GM13977 (cell line): ENCODE data around the gene OR6S1.
"Not testable (repeated sequence)": the region's sequence is repeated elsewhere in the genome, so short reads cannot be mapped to it uniquely, and the experiment has no call there.

Source experiments
- DNase-seq: peaks from one replicate; pipeline ENCODE4 v3.0.0; 2012; ENCODE audit warnings: low spot score
- in situ Hi-C: fragments of 300-500 bp; cut with MboI; formaldehyde crosslinking; loops from one replicate; pipeline ENCODE4 v1.12.0; 2022; ENCODE audit warnings: low sequenced_read_pairs, low pct_unique_long_range_greater_than_20kb, mixed read lengths, inconsistent platforms; ENCODE audit not compliant: unreplicated experiment
- TF ChIP-seq, protein P1 (sequence below): IDR thresholded peaks from 2 replicates; pipeline ENCODE4 v1.5.1; 2012; ENCODE audit warnings: mild to moderate bottlenecking, control low read depth; ENCODE audit not compliant: insufficient read depth; ENCODE audit errors: extremely low read depth, missing control alignments

OR6S1 gene

DNA sequence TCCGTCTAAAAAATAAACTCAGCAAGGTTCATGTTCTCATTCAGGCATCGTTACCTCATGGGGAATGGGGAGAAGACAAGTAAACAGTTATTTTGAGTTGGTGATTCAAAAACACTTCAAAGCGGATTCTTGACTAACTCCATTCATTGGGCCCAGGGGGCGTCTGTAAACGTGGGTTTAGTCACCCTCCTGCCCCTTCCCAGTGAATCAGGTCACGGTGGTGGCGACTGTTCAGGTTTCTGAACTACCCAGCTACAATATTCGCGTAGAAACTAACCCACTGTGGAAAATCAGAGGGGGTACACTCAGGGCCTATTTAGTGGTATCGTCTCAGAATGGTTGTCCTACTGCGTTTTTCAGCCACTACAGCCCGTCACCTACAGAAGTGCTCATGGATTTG, 15.2 kb downstream of the OR6S1 start:
- no peak for DNase-seq
- in situ Hi-C loops, result no loop called here
- TF ChIP-seq, protein P1, sequence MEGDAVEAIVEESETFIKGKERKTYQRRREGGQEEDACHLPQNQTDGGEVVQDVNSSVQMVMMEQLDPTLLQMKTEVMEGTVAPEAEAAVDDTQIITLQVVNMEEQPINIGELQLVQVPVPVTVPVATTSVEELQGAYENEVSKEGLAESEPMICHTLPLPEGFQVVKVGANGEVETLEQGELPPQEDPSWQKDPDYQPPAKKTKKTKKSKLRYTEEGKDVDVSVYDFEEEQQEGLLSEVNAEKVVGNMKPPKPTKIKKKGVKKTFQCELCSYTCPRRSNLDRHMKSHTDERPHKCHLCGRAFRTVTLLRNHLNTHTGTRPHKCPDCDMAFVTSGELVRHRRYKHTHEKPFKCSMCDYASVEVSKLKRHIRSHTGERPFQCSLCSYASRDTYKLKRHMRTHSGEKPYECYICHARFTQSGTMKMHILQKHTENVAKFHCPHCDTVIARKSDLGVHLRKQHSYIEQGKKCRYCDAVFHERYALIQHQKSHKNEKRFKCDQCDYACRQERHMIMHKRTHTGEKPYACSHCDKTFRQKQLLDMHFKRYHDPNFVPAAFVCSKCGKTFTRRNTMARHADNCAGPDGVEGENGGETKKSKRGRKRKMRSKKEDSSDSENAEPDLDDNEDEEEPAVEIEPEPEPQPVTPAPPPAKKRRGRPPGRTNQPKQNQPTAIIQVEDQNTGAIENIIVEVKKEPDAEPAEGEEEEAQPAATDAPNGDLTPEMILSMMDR, result no peak

DNA sequence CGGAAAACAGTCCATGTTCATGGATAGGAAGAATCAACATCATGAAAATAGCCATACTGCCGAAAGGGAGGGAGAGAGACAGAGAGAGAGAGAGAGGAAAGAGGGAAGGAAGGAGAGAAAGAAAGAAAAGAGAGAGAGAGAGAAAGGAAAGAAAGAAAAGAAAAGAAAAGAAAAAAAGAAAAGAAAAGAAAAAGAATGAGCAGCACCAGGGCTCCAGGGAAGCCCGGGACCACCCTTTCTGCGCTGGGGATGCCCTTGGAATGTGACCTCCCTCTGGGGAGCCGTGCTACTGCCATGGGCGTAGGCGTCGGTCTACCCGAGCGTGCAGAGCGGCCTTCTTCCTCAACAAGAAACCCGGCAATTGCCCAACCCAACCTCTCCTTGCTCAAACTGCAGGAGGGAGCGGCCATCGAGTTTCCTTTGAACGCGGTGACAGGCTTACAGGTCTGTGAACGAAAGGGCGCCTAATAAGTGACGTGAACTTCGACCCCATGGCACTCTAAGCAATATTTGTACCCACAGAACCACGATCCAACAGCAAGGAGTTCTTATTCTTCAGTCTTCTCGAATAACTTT, 16.9 kb downstream of the OR6S1 start:
- TF ChIP-seq, protein P1, result no peak
- DNase-seq, result no peak
- in situ Hi-C loops, result no loop called here

DNA sequence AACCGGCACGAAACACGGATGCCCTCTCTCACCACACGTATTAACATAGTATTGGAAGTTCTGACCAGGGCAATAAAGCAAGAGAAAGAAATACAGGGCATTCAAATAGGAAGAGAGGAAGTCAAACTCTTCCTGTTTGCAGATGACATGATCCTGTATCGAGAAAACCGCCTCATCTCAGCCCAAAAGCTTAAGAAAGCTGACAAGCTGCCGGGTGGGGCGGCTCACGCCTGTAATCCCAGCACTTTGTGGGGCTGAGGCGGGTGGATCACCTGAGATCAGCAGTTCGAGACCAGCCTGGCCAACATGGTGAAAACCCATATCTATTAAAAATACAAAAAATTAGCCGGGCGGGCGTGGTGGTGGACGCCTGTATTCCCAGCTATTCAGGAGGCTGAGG, 17.7 kb downstream of the OR6S1 start:
- no peak for DNase-seq
- in situ Hi-C loops, result no loop called here
- TF ChIP-seq, protein P1, result no peak

DNA sequence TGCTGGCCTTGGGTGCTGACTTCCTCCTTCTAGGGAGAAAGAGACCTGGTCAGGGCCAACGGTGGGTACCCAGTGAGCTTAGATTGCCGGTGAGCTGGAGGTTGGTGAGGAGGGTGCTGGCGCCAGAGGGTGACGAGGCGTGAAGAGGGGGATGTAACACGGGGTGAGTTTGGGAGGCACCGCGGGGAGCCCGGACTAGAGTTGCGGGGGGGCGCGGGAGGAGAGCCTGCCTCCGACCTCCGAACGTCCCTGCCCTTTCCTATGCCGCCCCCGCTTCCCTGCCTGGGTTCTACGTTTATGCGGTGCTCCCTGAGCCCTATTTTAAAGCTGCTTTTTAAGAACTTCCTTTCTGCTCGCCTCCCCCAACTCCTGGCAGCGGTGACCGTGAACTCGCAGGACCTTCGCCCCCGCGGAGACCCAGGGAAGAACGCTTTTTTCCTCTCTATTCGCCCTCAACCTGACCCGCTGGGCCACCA, 18.6 kb downstream of the OR6S1 start:
- TF ChIP-seq, protein P1, result no peak
- DNase-seq, result no peak
- in situ Hi-C loops, result no loop called here

DNA sequence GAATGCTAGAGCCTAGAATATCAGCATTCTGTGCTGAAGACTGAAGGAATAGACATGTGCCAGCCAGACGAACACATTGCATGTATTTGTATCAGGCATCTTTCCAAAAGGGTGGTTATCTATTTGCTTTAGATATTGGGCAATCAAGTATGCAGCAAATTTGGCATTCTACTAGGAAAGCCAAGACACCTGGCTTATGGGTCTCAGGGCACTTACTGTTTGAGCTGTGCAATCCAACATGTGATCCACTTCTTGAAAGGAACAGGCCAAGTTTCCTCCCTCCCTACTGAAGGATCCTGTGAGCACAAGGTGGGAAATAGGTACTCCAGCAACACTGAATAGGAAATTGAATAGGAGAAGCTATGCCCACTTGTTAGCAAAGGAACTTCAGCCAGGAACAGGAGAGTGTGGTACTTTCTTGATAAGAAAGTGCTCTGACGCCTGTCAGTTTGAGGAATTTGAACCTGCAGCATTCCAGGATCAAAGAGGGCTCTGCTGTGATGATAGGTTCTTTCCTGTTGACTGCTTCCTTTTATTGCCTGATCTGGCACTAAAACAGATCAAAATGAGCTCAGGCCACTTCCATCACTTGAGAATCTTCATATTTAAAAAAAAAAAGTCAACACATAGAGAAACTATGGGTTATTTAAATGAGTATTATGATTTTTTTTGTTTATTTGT, 20.6 kb downstream of the OR6S1 start:
- DNase-seq, result no peak
- TF ChIP-seq, protein P1, result no peak
- in situ Hi-C loops, result no loop called here

DNA sequence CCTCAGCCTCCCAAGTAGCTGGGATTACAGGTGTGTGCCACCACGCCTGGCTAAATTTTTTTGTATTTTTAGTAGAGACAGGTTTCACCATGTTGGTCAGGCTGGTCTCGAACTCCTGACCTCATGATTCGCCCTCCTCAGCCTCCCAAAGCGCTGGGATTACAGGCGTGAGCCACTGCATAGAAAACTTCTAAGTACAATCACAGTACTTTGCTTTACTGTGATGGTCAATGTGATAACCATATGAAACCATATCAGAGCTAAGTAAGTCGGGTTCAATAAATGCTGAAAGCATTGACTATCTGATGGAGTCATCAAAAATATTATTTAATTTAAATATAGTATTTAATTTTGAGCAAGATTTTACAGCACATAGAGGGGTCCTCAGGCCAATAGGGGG, 21.8 kb downstream of the OR6S1 start:
- in situ Hi-C loops, DNase-seq: not testable (repeated sequence)

DNA sequence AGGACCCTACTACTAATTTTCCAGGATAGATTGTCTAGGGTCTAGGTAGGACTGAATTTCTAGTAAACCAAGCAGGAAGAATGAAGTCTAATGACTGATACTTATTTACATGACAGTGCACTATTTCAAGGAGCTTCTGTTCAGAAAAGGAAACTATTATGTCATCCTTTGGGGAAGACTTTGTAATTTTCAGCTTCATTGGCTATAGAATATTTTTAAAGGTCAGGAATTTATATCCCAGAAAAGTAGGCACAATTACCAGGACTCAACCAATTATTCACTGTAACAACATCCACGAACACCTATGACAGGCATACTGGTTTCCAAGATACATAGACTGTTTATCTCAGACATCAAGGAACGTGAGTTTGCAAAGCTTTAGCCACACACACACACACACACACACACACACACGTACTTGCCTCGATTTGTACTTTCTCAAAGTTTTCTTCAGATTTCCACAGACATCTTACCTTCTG, 23.2 kb downstream of the OR6S1 start:
- TF ChIP-seq, protein P1, result no peak
- in situ Hi-C loops, result no loop called here
- no peak for DNase-seq
